Kidney (tissue), 14 donors: ENCODE data around the gene PCNX2. TPM values are rescaled to one million over a fixed set of nuclear protein-coding genes. Genes with fewer than 3 reads are reported as not detected.

Experiments
- DNase-seq, 5 donors: peaks; one replicate each; pipeline ENCODE4 v3.0.0-alpha.2; 2013 to 2020
- FAIRE-seq: peaks from 2 replicates; lab custom pipeline; 2012; peaks lifted over from hg19 to GRCh38; lab: Jason Lieb, UNC
- H3K27ac ChIP-seq, 2 donors: one replicate each; pipeline ENCODE4 v1.7.0; 2013; ENCODE audit warnings: low read depth in 2 of 2, low read length in 2 of 2, inconsistent platforms in 1 of 2
- H3K27me3 ChIP-seq: one replicate; pipeline ENCODE4 v1.7.1; 2013; ENCODE audit warnings: low read length, inconsistent platforms; ENCODE audit not compliant: control insufficient read depth, insufficient read depth
- H3K36me3 ChIP-seq, 3 donors: one replicate each; pipeline versions ENCODE4 v1.7.0 to v1.7.1; 2013; ENCODE audit warnings: low read length in 3 of 3, control low read depth in 1 of 3, inconsistent platforms in 1 of 3; ENCODE audit not compliant: insufficient read depth in 3 of 3, control insufficient read depth in 2 of 3
- H3K4me1 ChIP-seq, 3 donors: one replicate each; pipeline versions ENCODE4 v1.7.0 to v1.7.1; 2013; ENCODE audit warnings: low read length in 3 of 3, inconsistent platforms in 1 of 3, low read depth in 1 of 3; ENCODE audit not compliant: control insufficient read depth in 2 of 3, insufficient read depth in 2 of 3
- H3K4me3 ChIP-seq, 3 donors: one replicate each; pipeline versions ENCODE4 v1.7.0 to v1.8.1; 2013; ENCODE audit warnings: low read length in 3 of 3, control low read depth in 1 of 3, inconsistent platforms in 1 of 3
- H3K9ac ChIP-seq, 3 donors: one replicate each; pipeline versions ENCODE4 v1.7.0 to v1.7.1; 2013; ENCODE audit warnings: low read length in 3 of 3, control low read depth in 1 of 3, inconsistent platforms in 1 of 3
- H3K9me3 ChIP-seq, 3 donors: one replicate each; pipeline versions ENCODE4 v1.7.0 to v1.7.1; 2013; ENCODE audit warnings: low read length in 3 of 3, control low read depth in 1 of 3, inconsistent platforms in 1 of 3; ENCODE audit not compliant: control insufficient read depth in 2 of 3, insufficient read depth in 1 of 3
- CTCF ChIP-seq: IDR thresholded peaks from 3 replicates; pipeline ENCODE4 v1.5.1; 2012; ENCODE audit warnings: mild to moderate bottlenecking, moderate library complexity, borderline replicate concordance; ENCODE audit not compliant: insufficient read depth; ENCODE audit errors: extremely low read depth
- intact Hi-C: fragments of 100-400 bp; cut with DNase I; formaldehyde crosslinking; loops from one replicate; pipeline ENCODE4 v1.11.1; 2022
- polyA plus RNA-seq: library from polyadenylated mRNA; stranded (reverse); fragments of 350-450 nt; fragmentation: Illumina TruSeq; extraction: RNeasy Lipid Tissue Mini Kit (QIAGEN cat#74804); gene quantifications from one replicate; pipeline ENCODE4 v1.2.3, GENCODE V29; 2014; ENCODE audit warnings: low read depth, low replicate concordance; ENCODE audit not compliant: insufficient read depth
- total RNA-seq: library from RNA; stranded (reverse); fragmentation: NEBNext Ultra II Directional; extraction: Animal tissue kit (Norgen Biotek cat#: 25700); gene quantifications from one replicate; pipeline ENCODE4 v1.2.1, GENCODE V29; 2021
- donor health status: control.
- donor health status: control.
- donor health status: control.
- donor health status: control.
- donor health status: control.
- donor health status: DM: yes; HTN: yes; CAD: no.
- donor health status: Normal renal cell carcinoma (clear cell type).

The PCNX2 gene
- total and polyA plus RNA-seq, 2 donors from 2014 or later, result 5.2 to 29.2 TPM

GRCh38 chr1:232962761-232963745, 332.5 kb downstream of the PCNX2 start:
- H3K9me3 ChIP-seq, result peaks cover 0 to 4% (median 0%) of the 10 kb centered on the region in 3 donors

GRCh38 chr1:232958067-232958466, 337.5 kb downstream of the PCNX2 start:
- no peaks in the 10 kb centered on the region for H3K27me3 ChIP-seq
- no peak overlapping the region for H3K27ac ChIP-seq
- H3K36me3 ChIP-seq, result peaks cover 2 to 11% (median 6%) of the 10 kb centered on the region in 3 donors
- DNase-seq, result no peak
- H3K4me3 ChIP-seq, result no peak overlapping the region
- peaks cover 0 to 5% (median under 1%) of the 10 kb centered on the region in 3 donors for H3K4me1 ChIP-seq
- FAIRE-seq, result no peak
- peaks cover 0 to 5% (median 0%) of the 10 kb centered on the region in 3 donors for H3K9me3 ChIP-seq
- intact Hi-C loops, result no loop called here
- no peak overlapping the region for H3K9ac ChIP-seq
- no peak for TF ChIP-seq CTCF

More at GRCh38 chr1:232962761-232963745, 332.5 kb downstream of the PCNX2 start:
- intact Hi-C loops, result no loop called here
- no peak overlapping the region for H3K9ac ChIP-seq
- peak overlapping the region in 1 of 3 donors; percentile 14 for H3K4me3 ChIP-seq
- FAIRE-seq (no peak), DNase-seq (peak in 1 of 5 donors; percentile 59)
- peaks cover 0 to 8% (median 0%) of the 10 kb centered on the region in 3 donors for H3K4me1 ChIP-seq
- no peak for TF ChIP-seq CTCF
- H3K27me3 ChIP-seq, result no peaks in the 10 kb centered on the region
- H3K36me3 ChIP-seq, result peaks cover 5 to 8% (median 7%) of the 10 kb centered on the region in 3 donors
- H3K27ac ChIP-seq, result no peak overlapping the region

- H3K4me1 ChIP-seq, result peaks cover 0 to 7% (median 0%) of the 10 kb centered on the region in 3 donors
- H3K36me3 ChIP-seq, result peaks cover 2 to 11% (median 6%) of the 10 kb centered on the region in 3 donors
- no peaks in the 10 kb centered on the region for H3K27me3 ChIP-seq
- FAIRE-seq (no peak), DNase-seq (no peak)
- H3K4me3 ChIP-seq, result no peak overlapping the region
- no peak overlapping the region for H3K9ac ChIP-seq
- intact Hi-C loops, result no loop called here
- H3K27ac ChIP-seq, result no peak overlapping the region
- peaks cover 0 to 5% (median 0%) of the 10 kb centered on the region in 3 donors for H3K9me3 ChIP-seq
- TF ChIP-seq CTCF, result no peak
Observed at GRCh38 chr1:232956081-232956480, 339.4 kb downstream of the PCNX2 start.
